SK-N-SH treated with all-trans-retinoic acid at 6 μM for 48 hours (cell line): Measurements from ENCODE around the gene CCDC69.
"Not testable (repeated sequence)": the region's sequence is repeated elsewhere in the genome, so short reads cannot be mapped to it uniquely, and the experiment has no call there.

Experiments
- ATAC-seq: fragments of 200-7000 bp; cut with Tn5 transposase; 3 replicates; pipeline ENCODE4 v1.9.1; 2020; ENCODE audit warnings: mild to moderate bottlenecking, moderate library complexity
- CSDC2 ChIP-seq: fragments of 250-450 bp; sonication (Bioruptor Pico); IDR thresholded peaks from 2 replicates; pipeline ENCODE4 v1.5.0; 2020; ENCODE audit warnings: mild to moderate bottlenecking, moderate library complexity
- GLIS3 ChIP-seq: fragments of 250-450 bp; sonication (Bioruptor Pico); IDR thresholded peaks from 2 replicates; pipeline ENCODE4 v1.5.0; 2020; ENCODE audit warnings: mild to moderate bottlenecking, moderate library complexity
- ISL1 ChIP-seq: fragments of 250-450 bp; sonication (Bioruptor Pico); IDR thresholded peaks from 2 replicates; pipeline ENCODE4 v2.1.2; 2022; ENCODE audit warnings: mild to moderate bottlenecking, moderate library complexity
- OSR1 ChIP-seq: fragments of 250-450 bp; sonication (Bioruptor Pico); IDR thresholded peaks from 2 replicates; pipeline ENCODE4 v1.8.0; 2022; ENCODE audit warnings: moderate library complexity, mild to moderate bottlenecking, inconsistent platforms
- POU6F1 ChIP-seq: fragments of 250-450 bp; sonication (Bioruptor Pico); IDR thresholded peaks from 2 replicates; pipeline ENCODE4 v1.8.0; 2021; ENCODE audit warnings: low read depth, mild to moderate bottlenecking, moderate library complexity, borderline replicate concordance
- PPARA ChIP-seq: fragments of 250-450 bp; sonication (Bioruptor Pico); IDR thresholded peaks from 2 replicates; pipeline ENCODE4 v1.5.0; 2020; ENCODE audit warnings: mild to moderate bottlenecking, borderline replicate concordance
- RARB ChIP-seq: fragments of 250-450 bp; sonication (Bioruptor Pico); IDR thresholded peaks from 2 replicates; pipeline ENCODE4 v1.8.0; 2021; ENCODE audit warnings: mild to moderate bottlenecking, moderate library complexity
- SNAI2 ChIP-seq: fragments of 250-450 bp; sonication (Bioruptor Pico); IDR thresholded peaks from 2 replicates; pipeline ENCODE4 v1.5.0; 2020; ENCODE audit warnings: mild to moderate bottlenecking, moderate library complexity
- ZFP3 ChIP-seq: fragments of 250-450 bp; sonication (Bioruptor Pico); IDR thresholded peaks from 2 replicates; pipeline ENCODE4 v1.5.0; 2020; ENCODE audit warnings: mild to moderate bottlenecking, moderate library complexity
- ZNF565 ChIP-seq: fragments of 450-650 bp; formaldehyde crosslinking; conservative IDR thresholded peaks from 2 replicates; pipeline ENCODE4 v1.5.0; 2020; ENCODE audit warnings: low read depth, mild to moderate bottlenecking, moderate library complexity
- ZNF70 ChIP-seq: fragments of 450-650 bp; formaldehyde crosslinking; IDR thresholded peaks from 2 replicates; pipeline ENCODE4 v1.5.0; 2020; ENCODE audit warnings: mild to moderate bottlenecking, moderate library complexity
- TF ChIP-seq, protein P1 (sequence below): fragments of 250-450 bp; sonication (Bioruptor Pico); IDR thresholded peaks from 2 replicates; pipeline ENCODE4 v1.8.0; 2020; ENCODE audit warnings: mild to moderate bottlenecking, moderate library complexity, borderline replicate concordance
- TF ChIP-seq, protein P2 (sequence below): fragments of 250-450 bp; sonication (Bioruptor Pico); IDR thresholded peaks from 2 replicates; pipeline ENCODE4 v1.5.1; 2020; ENCODE audit warnings: low read depth, mild to moderate bottlenecking, moderate library complexity
- TF ChIP-seq, protein P3 (sequence below): fragments of 250-450 bp; sonication (Bioruptor Pico); IDR thresholded peaks from 2 replicates; pipeline ENCODE4 v1.5.1; 2021; ENCODE audit warnings: mild to moderate bottlenecking, moderate library complexity

Gene CCDC69

GRCh38 chr5:151179489-151179840 lies 44.4 kb downstream of the CCDC69 start (continued):
- TF ChIP-seq, protein P1, sequence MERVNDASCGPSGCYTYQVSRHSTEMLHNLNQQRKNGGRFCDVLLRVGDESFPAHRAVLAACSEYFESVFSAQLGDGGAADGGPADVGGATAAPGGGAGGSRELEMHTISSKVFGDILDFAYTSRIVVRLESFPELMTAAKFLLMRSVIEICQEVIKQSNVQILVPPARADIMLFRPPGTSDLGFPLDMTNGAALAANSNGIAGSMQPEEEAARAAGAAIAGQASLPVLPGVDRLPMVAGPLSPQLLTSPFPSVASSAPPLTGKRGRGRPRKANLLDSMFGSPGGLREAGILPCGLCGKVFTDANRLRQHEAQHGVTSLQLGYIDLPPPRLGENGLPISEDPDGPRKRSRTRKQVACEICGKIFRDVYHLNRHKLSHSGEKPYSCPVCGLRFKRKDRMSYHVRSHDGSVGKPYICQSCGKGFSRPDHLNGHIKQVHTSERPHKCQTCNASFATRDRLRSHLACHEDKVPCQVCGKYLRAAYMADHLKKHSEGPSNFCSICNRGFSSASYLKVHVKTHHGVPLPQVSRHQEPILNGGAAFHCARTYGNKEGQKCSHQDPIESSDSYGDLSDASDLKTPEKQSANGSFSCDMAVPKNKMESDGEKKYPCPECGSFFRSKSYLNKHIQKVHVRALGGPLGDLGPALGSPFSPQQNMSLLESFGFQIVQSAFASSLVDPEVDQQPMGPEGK (CRISPR knock-in tag): no peak
- TF ChIP-seq ZNF70 (CRISPR knock-in tag) (no peak), OSR1 (CRISPR knock-in tag) (no peak)
- TF ChIP-seq, protein P2, sequence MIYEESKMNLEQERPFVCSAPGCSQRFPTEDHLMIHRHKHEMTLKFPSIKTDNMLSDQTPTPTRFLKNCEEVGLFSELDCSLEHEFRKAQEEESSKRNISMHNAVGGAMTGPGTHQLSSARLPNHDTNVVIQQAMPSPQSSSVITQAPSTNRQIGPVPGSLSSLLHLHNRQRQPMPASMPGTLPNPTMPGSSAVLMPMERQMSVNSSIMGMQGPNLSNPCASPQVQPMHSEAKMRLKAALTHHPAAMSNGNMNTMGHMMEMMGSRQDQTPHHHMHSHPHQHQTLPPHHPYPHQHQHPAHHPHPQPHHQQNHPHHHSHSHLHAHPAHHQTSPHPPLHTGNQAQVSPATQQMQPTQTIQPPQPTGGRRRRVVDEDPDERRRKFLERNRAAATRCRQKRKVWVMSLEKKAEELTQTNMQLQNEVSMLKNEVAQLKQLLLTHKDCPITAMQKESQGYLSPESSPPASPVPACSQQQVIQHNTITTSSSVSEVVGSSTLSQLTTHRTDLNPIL: no peak
- TF ChIP-seq, all 23 proteins: peak for 0

DNA sequence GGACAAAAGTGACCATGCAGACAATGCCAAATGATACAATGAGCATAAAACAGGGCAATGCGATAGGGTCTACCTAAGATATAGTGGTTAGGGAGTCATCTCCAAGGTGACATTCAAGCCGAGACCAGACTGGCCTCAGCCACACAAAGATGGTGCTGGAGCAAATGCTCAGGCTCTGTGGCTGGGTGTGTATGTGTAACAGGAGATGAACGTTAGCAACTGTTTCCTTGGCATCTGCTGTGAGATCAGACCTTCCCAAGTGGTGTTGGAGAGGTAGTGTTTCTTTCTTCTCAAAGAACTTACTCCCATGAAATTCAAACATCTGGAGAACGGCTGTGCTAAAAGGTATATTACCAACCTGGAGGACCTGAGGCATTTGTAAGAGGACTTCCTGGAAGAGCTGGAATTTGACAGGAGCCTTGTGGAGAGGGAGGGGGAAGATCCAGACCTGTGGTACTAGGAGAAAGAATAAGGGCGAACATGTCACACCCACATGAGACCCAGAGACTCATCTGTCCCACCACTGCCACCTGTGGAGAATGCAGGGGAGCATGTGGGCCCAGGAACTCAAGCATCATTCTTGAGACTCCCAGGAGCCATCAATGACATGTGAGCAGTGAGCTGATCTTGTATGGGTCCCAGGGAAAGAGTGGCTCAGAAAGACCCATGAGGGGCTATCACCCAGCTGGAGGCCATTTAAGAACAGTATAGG lies 45.0 kb downstream of the CCDC69 start:
- no peak for ATAC-seq
- no peak for TF ChIP-seq ISL1
- TF ChIP-seq GLIS3: no peak
- TF ChIP-seq POU6F1 (CRISPR knock-in tag): no peak
- TF ChIP-seq ZNF565 (CRISPR knock-in tag): no peak

DNA sequence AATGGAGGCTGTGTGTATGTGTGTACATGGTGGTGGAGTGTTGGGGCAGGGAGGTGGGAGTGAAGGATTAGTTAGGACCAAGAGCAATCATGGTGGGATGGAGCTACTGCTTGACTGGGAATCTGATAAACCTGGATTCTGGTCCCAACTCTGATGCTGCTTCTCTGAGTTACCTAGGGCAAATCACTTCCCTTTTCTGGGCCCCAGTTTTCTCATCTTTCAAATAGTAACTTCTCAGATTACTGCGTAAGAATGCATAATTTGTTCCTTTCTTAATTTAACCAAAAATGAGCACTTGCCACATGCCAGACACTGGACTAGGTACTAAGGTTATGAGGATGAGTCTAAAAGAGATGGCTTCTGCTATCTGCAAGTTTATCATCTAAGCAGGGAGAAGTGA lies 45.5 kb downstream of the CCDC69 start:
- ATAC-seq: no peak
- TF ChIP-seq PPARA (CRISPR knock-in tag) (no peak), CSDC2 (CRISPR knock-in tag) (no peak), ZFP3 (CRISPR knock-in tag) (no peak), SNAI2 (CRISPR knock-in tag) (no peak), RARB (CRISPR knock-in tag) (no peak)
- TF ChIP-seq, protein P3, sequence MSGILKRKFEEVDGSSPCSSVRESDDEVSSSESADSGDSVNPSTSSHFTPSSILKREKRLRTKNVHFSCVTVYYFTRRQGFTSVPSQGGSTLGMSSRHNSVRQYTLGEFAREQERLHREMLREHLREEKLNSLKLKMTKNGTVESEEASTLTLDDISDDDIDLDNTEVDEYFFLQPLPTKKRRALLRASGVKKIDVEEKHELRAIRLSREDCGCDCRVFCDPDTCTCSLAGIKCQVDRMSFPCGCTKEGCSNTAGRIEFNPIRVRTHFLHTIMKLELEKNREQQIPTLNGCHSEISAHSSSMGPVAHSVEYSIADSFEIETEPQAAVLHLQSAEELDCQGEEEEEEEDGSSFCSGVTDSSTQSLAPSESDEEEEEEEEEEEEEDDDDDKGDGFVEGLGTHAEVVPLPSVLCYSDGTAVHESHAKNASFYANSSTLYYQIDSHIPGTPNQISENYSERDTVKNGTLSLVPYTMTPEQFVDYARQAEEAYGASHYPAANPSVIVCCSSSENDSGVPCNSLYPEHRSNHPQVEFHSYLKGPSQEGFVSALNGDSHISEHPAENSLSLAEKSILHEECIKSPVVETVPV (CRISPR knock-in tag): no peak

- not testable (repeated sequence) for ATAC-seq
Measured at GRCh38 chr5:151176268-151176667, 47.6 kb downstream of the CCDC69 start.

DNA sequence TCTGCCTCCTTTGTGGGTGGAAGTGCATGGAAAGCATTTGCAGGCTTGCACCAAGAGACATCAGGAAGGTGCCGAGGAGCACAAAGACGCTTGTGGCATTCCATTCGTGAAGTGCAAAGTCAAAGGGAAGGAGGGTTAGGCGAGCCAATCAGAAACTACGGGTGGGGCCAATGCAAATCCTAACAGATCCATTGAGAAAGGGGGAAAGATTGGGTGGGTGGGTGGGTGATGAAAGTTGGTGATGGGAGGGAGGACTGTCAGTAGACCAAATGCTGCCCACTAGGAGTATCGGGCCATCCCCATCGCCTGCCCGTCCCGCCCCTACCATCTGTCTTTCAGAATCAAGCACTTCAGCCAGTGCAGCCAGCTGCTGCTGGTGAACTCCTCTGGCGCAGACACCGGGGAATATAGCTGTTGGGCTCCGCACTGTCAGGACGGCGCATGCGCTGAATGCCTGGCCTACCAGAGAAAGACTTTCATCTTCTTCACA lies 49.2 kb downstream of the CCDC69 start:
- TF ChIP-seq GLIS3: no peak
- TF ChIP-seq CSDC2 (CRISPR knock-in tag): no peak
- TF ChIP-seq ZNF70 (CRISPR knock-in tag): no peak
- TF ChIP-seq ZNF565 (CRISPR knock-in tag): no peak
- TF ChIP-seq, protein P1 (CRISPR knock-in tag): no peak
- no peak for ATAC-seq
